Measurements from ENCODE around the gene SARDH. TPM values are rescaled to one million over a fixed set of nuclear protein-coding genes. Genes with fewer than 3 reads are reported as not detected.
"Not testable (repeated sequence)": the region's sequence is repeated elsewhere in the genome, so short reads cannot be mapped to it uniquely, and the experiment has no call there.

Gene SARDH
- total RNA-seq, 2 donors from 2014 or later = 20.2 to 61.0 TPM

- TF ChIP-seq POLR2A (IDR thresholded peaks at IDR 0.05) (no peak), CTCF (IDR thresholded peaks at IDR 0.05) (no peak)
- DNase-seq (no peak), ATAC-seq (no peak)
- WGBS, 2 donors = 89 to 93% methylated on average over 12 to 17 of the region's 17 CpGs
- intact Hi-C loops (cut with DNase I) = no loop called here
- Histone ChIP-seq H3K4me1 (no peaks in the 10 kb centered on the region), H3K36me3 (replicated peaks in 1 of 2; ENCODE audit: insufficient read depth in 1 of 2, low read depth in 2 of 2) (no peaks in the 10 kb centered on the region), H3K9me3 (no peaks in the 10 kb centered on the region), H3K27me3 (no peaks in the 10 kb centered on the region), H3K27ac (peak overlapping the region in 1 of 4 donors; percentile 3), H3K4me3 (no peak overlapping the region)
Measured at GRCh38 chr9:133677126-133678010, 60.8 kb downstream of the SARDH start.

GRCh38 chr9:133676450-133676849, 61.7 kb downstream of the SARDH start:
- WGBS, 2 donors = 75% methylated on average over 10 of the region's 10 CpGs
- DNase-seq (no peak), ATAC-seq (no peak)
- TF ChIP-seq POLR2A (IDR thresholded peaks at IDR 0.05) (no peak), CTCF (IDR thresholded peaks at IDR 0.05) (no peak)
- no peak overlapping the region for H3K27ac ChIP-seq
- H3K36me3 ChIP-seq (replicated peaks in 1 of 2; ENCODE audit: insufficient read depth in 1 of 2, low read depth in 2 of 2) = no peaks in the 10 kb centered on the region
- no peaks in the 10 kb centered on the region for H3K27me3 ChIP-seq
- no peaks in the 10 kb centered on the region for H3K4me1 ChIP-seq
- H3K4me3 ChIP-seq = no peak overlapping the region
- H3K9me3 ChIP-seq = no peaks in the 10 kb centered on the region
- intact Hi-C loops (cut with DNase I) = no loop called here

GRCh38 chr9:133675796-133676195, 62.4 kb downstream of the SARDH start:
- H3K36me3 ChIP-seq (replicated peaks in 1 of 2; ENCODE audit: insufficient read depth in 1 of 2, low read depth in 2 of 2); H3K9me3 ChIP-seq; H3K27me3 ChIP-seq; intact Hi-C loops (cut with DNase I); H3K4me1 ChIP-seq; ATAC-seq; DNase-seq; H3K4me3 ChIP-seq; H3K27ac ChIP-seq: not testable (repeated sequence)
- WGBS, 2 donors = 96% methylated on average over 3 of the region's 3 CpGs

- intact Hi-C loops (cut with DNase I) = no loop called here
Measured at GRCh38 chr9:133674091-133674490, 64.1 kb downstream of the SARDH start.

GRCh38 chr9:133673258-133673655, 64.9 kb downstream of the SARDH start:
- no peak for ATAC-seq

More at GRCh38 chr9:133674091-133674490, 64.1 kb downstream of the SARDH start:
- H3K9me3 ChIP-seq = no peaks in the 10 kb centered on the region
- 88 to 89% methylated on average over 12 to 13 of the region's 14 CpGs for WGBS, 2 donors
- H3K27ac ChIP-seq = no peak overlapping the region
- H3K36me3 ChIP-seq (replicated peaks in 1 of 2; ENCODE audit: insufficient read depth in 1 of 2, low read depth in 2 of 2) = no peaks in the 10 kb centered on the region
- no peak overlapping the region for H3K4me3 ChIP-seq
- DNase-seq (no peak), ATAC-seq (no peak)
- H3K4me1 ChIP-seq = no peaks in the 10 kb centered on the region
- no peaks in the 10 kb centered on the region for H3K27me3 ChIP-seq
- TF ChIP-seq POLR2A (IDR thresholded peaks at IDR 0.05) (no peak), CTCF (IDR thresholded peaks at IDR 0.05) (no peak)

More at GRCh38 chr9:133673258-133673655, 64.9 kb downstream of the SARDH start:
- 86 to 91% methylated on average over 8 to 9 of the region's 9 CpGs for WGBS, 2 donors
- DNase-seq = no peak
- TF ChIP-seq POLR2A (IDR thresholded peaks at IDR 0.05) = no peak
- no peak for TF ChIP-seq CTCF (IDR thresholded peaks at IDR 0.05)
- no peak overlapping the region for H3K4me3 ChIP-seq
- H3K27ac ChIP-seq = no peak overlapping the region
- no peaks in the 10 kb centered on the region for H3K27me3 ChIP-seq
- H3K36me3 ChIP-seq (replicated peaks in 1 of 2; ENCODE audit: insufficient read depth in 1 of 2, low read depth in 2 of 2) = no peaks in the 10 kb centered on the region
- intact Hi-C loops (cut with DNase I) = no loop called here
- H3K9me3 ChIP-seq = no peaks in the 10 kb centered on the region
- no peaks in the 10 kb centered on the region for H3K4me1 ChIP-seq
